Trophoblast cell (in vitro differentiated cells and primary cell): ENCODE results near the gene S100PBP.

Experiments
- DNase-seq, 2 donors: peaks; one replicate each; pipeline ENCODE4 v3.0.0-alpha.2; 2016
- H2AFZ ChIP-seq: 2 replicates; pipeline ENCODE4 v1.6.1; 2013; ENCODE audit warnings: low read length, moderate library complexity, mild to moderate bottlenecking; ENCODE audit not compliant: insufficient read depth, poor library complexity
- H2AK5ac ChIP-seq: 2 replicates; pipeline ENCODE4 v1.6.1; 2013; ENCODE audit warnings: mild to moderate bottlenecking, low read length
- H2BK120ac ChIP-seq: 2 replicates; pipeline ENCODE4 v1.6.1; 2013; ENCODE audit warnings: low read length, mild to moderate bottlenecking, moderate library complexity; ENCODE audit not compliant: insufficient read depth, poor library complexity
- H2BK12ac ChIP-seq: 2 replicates; pipeline ENCODE4 v1.6.1; 2013; ENCODE audit warnings: mild to moderate bottlenecking, low read length, moderate library complexity
- H2BK5ac ChIP-seq: 2 replicates; pipeline ENCODE4 v1.6.1; 2013; ENCODE audit warnings: low read length, low read depth, moderate library complexity, mild to moderate bottlenecking; ENCODE audit not compliant: poor library complexity
- H3K14ac ChIP-seq: 2 replicates; pipeline ENCODE4 v1.6.1; 2013; ENCODE audit warnings: mild to moderate bottlenecking, low read length
- H3K18ac ChIP-seq: 2 replicates; pipeline ENCODE4 v1.6.1; 2013; ENCODE audit warnings: mild to moderate bottlenecking, low read length
- H3K23ac ChIP-seq: 2 replicates; pipeline ENCODE4 v1.6.1; 2013; ENCODE audit warnings: low read length
- H3K27ac ChIP-seq: 2 replicates; pipeline ENCODE4 v1.5.1; 2013; ENCODE audit warnings: low read depth, mild to moderate bottlenecking, inconsistent platforms, low read length, moderate library complexity
- H3K27me3 ChIP-seq: 2 replicates; pipeline ENCODE4 v1.6.1; 2013; ENCODE audit warnings: inconsistent platforms, mild to moderate bottlenecking, low read length, moderate library complexity; ENCODE audit not compliant: insufficient read depth
- H3K36me3 ChIP-seq, 2 experiments: 1 replicate in 1 of 2; 2 replicates in 1 of 2; pipeline ENCODE4 v1.6.1; 2013; ENCODE audit warnings: low read length in 2 of 2, mild to moderate bottlenecking in 2 of 2, moderate library complexity in 1 of 2; ENCODE audit not compliant: insufficient read depth in 2 of 2, control insufficient read depth in 1 of 2
- H3K4ac ChIP-seq: 2 replicates; pipeline ENCODE4 v1.6.1; 2013; ENCODE audit warnings: low read depth, mild to moderate bottlenecking, low read length, moderate library complexity
- H3K4me1 ChIP-seq, 2 experiments: 1 replicate in 1 of 2; 2 replicates in 1 of 2; pipeline ENCODE4 v1.6.1; 2013; ENCODE audit warnings: low read length in 2 of 2, mild to moderate bottlenecking in 2 of 2, moderate library complexity in 1 of 2; ENCODE audit not compliant: insufficient read depth in 2 of 2, control insufficient read depth in 1 of 2
- H3K4me2 ChIP-seq: 2 replicates; pipeline ENCODE4 v1.6.1; 2013; ENCODE audit warnings: inconsistent platforms, mild to moderate bottlenecking, low read length, moderate library complexity
- H3K4me3 ChIP-seq: 2 replicates; pipeline ENCODE4 v1.5.1; 2013; ENCODE audit warnings: mild to moderate bottlenecking, low read depth, low read length, inconsistent platforms
- H3K79me1 ChIP-seq: one replicate; pipeline ENCODE4 v1.6.1; 2013; ENCODE audit warnings: low read length
- H3K79me2 ChIP-seq: 2 replicates; pipeline ENCODE4 v1.6.1; 2013; ENCODE audit warnings: low read length, mild to moderate bottlenecking; ENCODE audit not compliant: control insufficient read depth, insufficient read depth, poor library complexity
- H3K9ac ChIP-seq: 2 replicates; pipeline ENCODE4 v1.6.1; 2013; ENCODE audit warnings: mild to moderate bottlenecking, low read length
- H3K9me3 ChIP-seq: 2 replicates; pipeline ENCODE4 v1.6.1; 2013; ENCODE audit warnings: low read depth, mild to moderate bottlenecking, control low read depth, inconsistent platforms, low read length; ENCODE audit not compliant: insufficient read depth
- H4K12ac ChIP-seq: 2 replicates; pipeline ENCODE4 v1.6.1; 2013; ENCODE audit warnings: low read depth, mild to moderate bottlenecking, low read length, moderate library complexity
- H4K8ac ChIP-seq: 2 replicates; pipeline ENCODE4 v1.6.1; 2013; ENCODE audit warnings: low read depth, mild to moderate bottlenecking, low read length, moderate library complexity
- H4K91ac ChIP-seq: one replicate; pipeline ENCODE4 v1.6.1; 2013; ENCODE audit warnings: low read depth, mild to moderate bottlenecking, low read length, moderate library complexity
- WGBS: extraction: QIAGEN DNeasy Blood & Tissue Kit; methylation state at CpG from one replicate; pipeline ENCODE4 v1.1.7; 2013; ENCODE audit warnings: missing lambda C conversion rate; ENCODE audit not compliant: insufficient read length, insufficient coverage; ENCODE audit errors: extremely low coverage; 5-methylcytosine and 5-hydroxymethylcytosine counted together

S100PBP gene

GRCh38 chr1:32873484-32873883 is 56.0 kb downstream of the S100PBP start:
- Histone ChIP-seq H3K9ac (no peak overlapping the region), H3K4me1 (peaks cover 6% of the 10 kb centered on the region in 2 experiments), H3K4me3 (no peak overlapping the region), H3K23ac (no peak overlapping the region), H2AFZ (no peak overlapping the region), H4K91ac (no peak overlapping the region), H4K8ac (no peak overlapping the region), H3K4me2 (no peak overlapping the region), H3K27ac (no peak overlapping the region), H3K79me1 (peaks cover 5% of the 10 kb centered on the region), H2BK120ac (no peak overlapping the region), H2BK12ac (no peak overlapping the region), H3K9me3 (peaks cover 2% of the 10 kb centered on the region), H3K4ac (no peak overlapping the region), H4K12ac (no peak overlapping the region), H3K14ac (no peak overlapping the region), H3K18ac (no peak overlapping the region), H3K79me2 (no peaks in the 10 kb centered on the region), H2AK5ac (no peak overlapping the region), H3K36me3 (no peaks in the 10 kb centered on the region), H3K27me3 (peaks cover 21% of the 10 kb centered on the region), H2BK5ac (no peak overlapping the region)
- no CpG with 5 or more reads among the region's 5 CpGs for WGBS
- no peak for DNase-seq

GRCh38 chr1:32874860-32875752 is 57.7 kb downstream of the S100PBP start:
- Histone ChIP-seq H2BK12ac (no peak overlapping the region), H3K18ac (no peak overlapping the region), H4K12ac (no peak overlapping the region), H3K79me2 (no peaks in the 10 kb centered on the region), H3K27me3 (peaks cover 17% of the 10 kb centered on the region), H3K14ac (no peak overlapping the region), H4K91ac (no peak overlapping the region), H3K4me1 (peaks cover 3 to 6% of the 10 kb centered on the region in 2 experiments), H4K8ac (no peak overlapping the region), H3K79me1 (peaks cover 5% of the 10 kb centered on the region), H3K23ac (no peak overlapping the region), H2AFZ (no peak overlapping the region), H3K36me3 (no peaks in the 10 kb centered on the region), H3K9me3 (peaks cover 2% of the 10 kb centered on the region), H3K27ac (no peak overlapping the region), H3K4ac (no peak overlapping the region), H2AK5ac (no peak overlapping the region), H3K9ac (peak overlapping the region; percentile 2), H2BK120ac (no peak overlapping the region), H2BK5ac (no peak overlapping the region), H3K4me2 (no peak overlapping the region), H3K4me3 (no peak overlapping the region)
- no CpG with 5 or more reads among the region's 5 CpGs for WGBS
- no peak for DNase-seq

- no CpG with 5 or more reads among the region's 16 CpGs for WGBS
These were observed 59.1 kb downstream of the S100PBP start for GRCh38 chr1:32876341-32877210.

GRCh38 chr1:32877211-32878110 is 60.0 kb downstream of the S100PBP start:
- WGBS: no CpG with 5 or more reads among the region's 13 CpGs
- Histone ChIP-seq H3K9ac (no peak overlapping the region), H3K4ac (no peak overlapping the region), H4K91ac (no peak overlapping the region), H3K4me2 (no peak overlapping the region), H3K9me3 (no peaks in the 10 kb centered on the region), H3K4me3 (no peak overlapping the region), H3K79me2 (no peaks in the 10 kb centered on the region), H3K23ac (no peak overlapping the region), H2AFZ (no peak overlapping the region), H3K79me1 (no peaks in the 10 kb centered on the region), H4K8ac (no peak overlapping the region), H3K27me3 (no peaks in the 10 kb centered on the region), H3K36me3 (no peaks in the 10 kb centered on the region), H3K27ac (no peak overlapping the region), H4K12ac (no peak overlapping the region), H2BK120ac (no peak overlapping the region), H2AK5ac (no peak overlapping the region), H3K14ac (no peak overlapping the region), H2BK5ac (no peak overlapping the region), H3K18ac (no peak overlapping the region), H3K4me1 (no peaks in the 10 kb centered on the region), H2BK12ac (no peak overlapping the region)
- DNase-seq: peak in 1 of 2 donors; percentile 57

More at GRCh38 chr1:32876341-32877210, 59.1 kb downstream of the S100PBP start:
- H4K12ac ChIP-seq: no peak overlapping the region
- H3K9me3 ChIP-seq: peaks cover 2% of the 10 kb centered on the region
- H2AK5ac ChIP-seq: no peak overlapping the region
- no peaks in the 10 kb centered on the region for H3K79me2 ChIP-seq
- no peak overlapping the region for H3K4ac ChIP-seq
- H2AFZ ChIP-seq: no peak overlapping the region
- H3K18ac ChIP-seq: no peak overlapping the region
- no peak overlapping the region for H2BK120ac ChIP-seq
- peak overlapping the region; percentile 51 for H2BK12ac ChIP-seq
- no peak overlapping the region for H3K4me3 ChIP-seq
- no peak overlapping the region for H3K9ac ChIP-seq
- peaks cover 6% of the 10 kb centered on the region for H3K27me3 ChIP-seq
- no peak overlapping the region for H3K23ac ChIP-seq
- no peaks in the 10 kb centered on the region for H3K79me1 ChIP-seq
- no peaks in the 10 kb centered on the region for H3K4me1 ChIP-seq
- no peaks in the 10 kb centered on the region for H3K36me3 ChIP-seq
- no peak overlapping the region for H3K14ac ChIP-seq
- no peak overlapping the region for H3K4me2 ChIP-seq
- peak in 1 of 2 donors; percentile 71 for DNase-seq
- H2BK5ac ChIP-seq: no peak overlapping the region
- no peak overlapping the region for H4K91ac ChIP-seq
- no peak overlapping the region for H4K8ac ChIP-seq
- no peak overlapping the region for H3K27ac ChIP-seq
